Activated T-helper 9 cell treated with anti-CD3 and anti-CD28 coated beads, Interleukin-2, amount 50 U/mL, for 16 hours (primary cell): ENCODE measurements around the gene RNF207.
"Not testable (repeated sequence)": the region's sequence is repeated elsewhere in the genome, so short reads cannot be mapped to it uniquely, and the experiment has no call there.

Experiments
- DNase-seq: peaks from one replicate; pipeline ENCODE4 v3.0.0-alpha.2; 2020; ENCODE audit warnings: low read depth

Gene RNF207

GRCh38 chr1:6200188-6200809, 5.6 kb upstream of the RNF207 start:
- no peak for DNase-seq

GRCh38 chr1:6202256-6202655, 3.7 kb upstream of the RNF207 start:
- no peak for DNase-seq

- no peak for DNase-seq
Observed at GRCh38 chr1:6206520-6206855, 569 bp downstream of the RNF207 start.

- no peak for DNase-seq
Observed at GRCh38 chr1:6207075-6207885, 1.4 kb downstream of the RNF207 start.

GRCh38 chr1:6207921-6208320, 2.0 kb downstream of the RNF207 start:
- DNase-seq: no peak

- no peak for DNase-seq
Observed at GRCh38 chr1:6208723-6209660, 3.1 kb downstream of the RNF207 start.

GRCh38 chr1:6209661-6210580, 4.0 kb downstream of the RNF207 start:
- no peak for DNase-seq

- no peak for DNase-seq
Observed at GRCh38 chr1:6210591-6211355, 4.9 kb downstream of the RNF207 start.

GRCh38 chr1:6211731-6212130, 5.8 kb downstream of the RNF207 start:
- no peak for DNase-seq

GRCh38 chr1:6212193-6212959, 6.5 kb downstream of the RNF207 start:
- no peak for DNase-seq

GRCh38 chr1:6218375-6219164, 12.7 kb downstream of the RNF207 start:
- no peak for DNase-seq

GRCh38 chr1:6219641-6220040, 13.7 kb downstream of the RNF207 start:
- not testable (repeated sequence) for DNase-seq

GRCh38 chr1:6220236-6220635, 14.3 kb downstream of the RNF207 start:
- no peak for DNase-seq

GRCh38 chr1:6221210-6221784, 15.4 kb downstream of the RNF207 start:
- no peak for DNase-seq

GRCh38 chr1:6222636-6223035, 16.7 kb downstream of the RNF207 start:
- DNase-seq: no peak

- no peak for DNase-seq
Observed at GRCh38 chr1:6223617-6224016, 17.7 kb downstream of the RNF207 start.

- no peak for DNase-seq
Observed at GRCh38 chr1:6224718-6225117, 18.8 kb downstream of the RNF207 start.

- no peak for DNase-seq
Observed at GRCh38 chr1:6225651-6226050, 19.7 kb downstream of the RNF207 start.

GRCh38 chr1:6233376-6233775, 27.5 kb downstream of the RNF207 start:
- DNase-seq: no peak
